Thymus (tissue), 11 donors: ENCODE measurements around the gene GRID1. TPM values are rescaled to one million over a fixed set of nuclear protein-coding genes. Genes with fewer than 3 reads are reported as not detected.

ENCODE experiments used
- DNase-seq, 9 donors: peaks; one replicate each; pipeline ENCODE4 v3.0.0-alpha.2; 2013; ENCODE audit warnings: low spot score in 9 of 9, low read depth in 6 of 9, missing footprints in 1 of 9
- H3K27ac ChIP-seq, 2 donors: one replicate each; pipeline ENCODE4 v1.5.1; 2013; ENCODE audit warnings: control low read depth in 1 of 2, low read depth in 1 of 2, low read length in 1 of 2, mild to moderate bottlenecking in 1 of 2, moderate library complexity in 1 of 2
- H3K27me3 ChIP-seq, 2 donors: one replicate each; pipeline ENCODE4 v1.5.1; 2013; ENCODE audit warnings: low read length in 1 of 2; ENCODE audit not compliant: control insufficient read depth in 2 of 2, insufficient read depth in 1 of 2
- H3K36me3 ChIP-seq, 2 donors: one replicate each; pipeline ENCODE4 v1.5.1; 2013; ENCODE audit warnings: low read length in 1 of 2, mild to moderate bottlenecking in 1 of 2, moderate library complexity in 1 of 2; ENCODE audit not compliant: control insufficient read depth in 2 of 2, insufficient read depth in 2 of 2
- H3K4me1 ChIP-seq, 2 donors: one replicate each; pipeline ENCODE4 v1.5.1; 2013; ENCODE audit warnings: low read length in 2 of 2; ENCODE audit not compliant: control insufficient read depth in 2 of 2, insufficient read depth in 2 of 2
- H3K4me3 ChIP-seq, 2 donors: one replicate each; pipeline ENCODE4 v1.5.1; 2013; ENCODE audit warnings: low read length in 2 of 2, control low read depth in 1 of 2, mild to moderate bottlenecking in 1 of 2
- H3K9me3 ChIP-seq, 2 donors: one replicate each; pipeline ENCODE4 v1.5.1; 2013; ENCODE audit warnings: low read length in 1 of 2, mild to moderate bottlenecking in 1 of 2; ENCODE audit not compliant: control insufficient read depth in 2 of 2, insufficient read depth in 1 of 2
- WGBS: extraction: QIAGEN DNeasy Blood & Tissue Kit; methylation state at CpG from one replicate; pipeline ENCODE4 v1.1.7; 2013; 5-methylcytosine and 5-hydroxymethylcytosine counted together
- polyA plus RNA-seq: library from polyadenylated mRNA; stranded (reverse); fragments of 200-250 nt; gene quantifications from one replicate; pipeline ENCODE4 v1.2.3, GENCODE V29; 2013
- total RNA-seq: library from RNA; stranded (reverse); fragments of 120-200 nt; gene quantifications from one replicate; pipeline ENCODE4 v1.2.4, GENCODE V29; 2013
- donor health status: healthy.

The GRID1 gene
- total and polyA plus RNA-seq, 2 donors: 0.33 to 0.46 TPM

- no peaks in the 10 kb centered on the region for H3K36me3 ChIP-seq
- WGBS: 61% methylated on average over 7 of the region's 7 CpGs
- peaks cover 0 to 4% of the 10 kb centered on the region in 2 donors for H3K4me1 ChIP-seq
- no peak overlapping the region for H3K27ac ChIP-seq
- H3K9me3 ChIP-seq: no peaks in the 10 kb centered on the region
- DNase-seq: no peak
- no peak overlapping the region for H3K4me3 ChIP-seq
- peaks cover 7 to 65% of the 10 kb centered on the region in 2 donors for H3K27me3 ChIP-seq
These were observed 20.7 kb upstream of the GRID1 start for GRCh38 chr10:86387178-86387794.

- H3K36me3 ChIP-seq: no peaks in the 10 kb centered on the region
- peaks cover 7 to 51% of the 10 kb centered on the region in 2 donors for H3K27me3 ChIP-seq
- WGBS: 97% methylated on average over 3 of the region's 3 CpGs
- no peaks in the 10 kb centered on the region for H3K9me3 ChIP-seq
- H3K27ac ChIP-seq: no peak overlapping the region
- H3K4me1 ChIP-seq: peaks cover 0 to 4% of the 10 kb centered on the region in 2 donors
- no peak for DNase-seq
- no peak overlapping the region for H3K4me3 ChIP-seq
These were observed 19.2 kb upstream of the GRID1 start for GRCh38 chr10:86385806-86386205.

- H3K27me3 ChIP-seq: peaks cover 9 to 54% of the 10 kb centered on the region in 2 donors
- no peaks in the 10 kb centered on the region for H3K36me3 ChIP-seq
- WGBS: 57% methylated on average over 6 of the region's 6 CpGs
- H3K9me3 ChIP-seq: peaks cover 0 to 2% of the 10 kb centered on the region in 2 donors
- H3K4me1 ChIP-seq: peaks cover 3% of the 10 kb centered on the region in 2 donors
- H3K27ac ChIP-seq: no peak overlapping the region
- H3K4me3 ChIP-seq: no peak overlapping the region
- no peak for DNase-seq
These were observed 11.2 kb upstream of the GRID1 start for GRCh38 chr10:86377797-86378146.

GRCh38 chr10:86376852-86377796, 10.5 kb upstream of the GRID1 start:
- Histone ChIP-seq H3K4me3 (no peak overlapping the region), H3K36me3 (no peaks in the 10 kb centered on the region), H3K9me3 (peaks cover 0 to 2% of the 10 kb centered on the region in 2 donors), H3K27ac (no peak overlapping the region), H3K27me3 (peaks cover 9 to 60% of the 10 kb centered on the region in 2 donors), H3K4me1 (peaks cover 3% of the 10 kb centered on the region in 2 donors)
- peak in 7 of 9 donors; percentile 28 to 71 (median 50) for DNase-seq
- WGBS: 18% methylated on average over 68 of the region's 68 CpGs

- WGBS: 94% methylated on average over 7 of the region's 7 CpGs
- H3K27me3 ChIP-seq: peaks cover 9 to 68% of the 10 kb centered on the region in 2 donors
- H3K4me3 ChIP-seq: no peak overlapping the region
- no peaks in the 10 kb centered on the region for H3K36me3 ChIP-seq
- peaks cover 3% of the 10 kb centered on the region in 2 donors for H3K4me1 ChIP-seq
- peaks cover 0 to 2% of the 10 kb centered on the region in 2 donors for H3K9me3 ChIP-seq
- no peak for DNase-seq
- H3K27ac ChIP-seq: no peak overlapping the region
These were observed 9.8 kb upstream of the GRID1 start for GRCh38 chr10:86376403-86376802.

GRCh38 chr10:86375204-86375603, 8.6 kb upstream of the GRID1 start:
- 96% methylated on average over 8 of the region's 8 CpGs for WGBS
- H3K4me3 ChIP-seq: no peak overlapping the region
- H3K9me3 ChIP-seq: no peaks in the 10 kb centered on the region
- peaks cover 3% of the 10 kb centered on the region in 2 donors for H3K4me1 ChIP-seq
- DNase-seq: no peak
- H3K36me3 ChIP-seq: no peaks in the 10 kb centered on the region
- H3K27ac ChIP-seq: no peak overlapping the region
- H3K27me3 ChIP-seq: peaks cover 9 to 68% of the 10 kb centered on the region in 2 donors

- Histone ChIP-seq H3K36me3 (no peaks in the 10 kb centered on the region), H3K4me3 (no peak overlapping the region), H3K9me3 (no peaks in the 10 kb centered on the region), H3K27ac (no peak overlapping the region), H3K4me1 (peaks cover 3% of the 10 kb centered on the region in 2 donors), H3K27me3 (peaks cover 13 to 71% of the 10 kb centered on the region in 2 donors)
- 69% methylated on average over 8 of the region's 8 CpGs for WGBS
- DNase-seq: no peak
These were observed 8.1 kb upstream of the GRID1 start for GRCh38 chr10:86374664-86375063.

- Histone ChIP-seq H3K9me3 (no peaks in the 10 kb centered on the region), H3K4me3 (no peak overlapping the region), H3K27ac (no peak overlapping the region), H3K4me1 (peaks cover 3% of the 10 kb centered on the region in 2 donors), H3K36me3 (no peaks in the 10 kb centered on the region), H3K27me3 (peaks cover 20 to 78% of the 10 kb centered on the region in 2 donors)
- DNase-seq: no peak
- WGBS: 85% methylated on average over 7 of the region's 7 CpGs
These were observed 7.2 kb upstream of the GRID1 start for GRCh38 chr10:86373828-86374227.

GRCh38 chr10:86373251-86373650, 6.7 kb upstream of the GRID1 start:
- Histone ChIP-seq H3K4me3 (no peak overlapping the region), H3K36me3 (no peaks in the 10 kb centered on the region), H3K4me1 (peaks cover 3% of the 10 kb centered on the region in 2 donors), H3K27ac (no peak overlapping the region), H3K27me3 (peaks cover 25 to 83% of the 10 kb centered on the region in 2 donors), H3K9me3 (no peaks in the 10 kb centered on the region)
- DNase-seq: no peak
- WGBS: 84% methylated on average over 3 of the region's 3 CpGs
